Measurements from ENCODE around the gene RAB28. TPM values are rescaled to one million over a fixed set of nuclear protein-coding genes. Genes with fewer than 3 reads are reported as not detected.

RAB28 gene
- total RNA-seq, 2 experiments from 2014 or later, result 23.0 to 30.8 TPM

DNA sequence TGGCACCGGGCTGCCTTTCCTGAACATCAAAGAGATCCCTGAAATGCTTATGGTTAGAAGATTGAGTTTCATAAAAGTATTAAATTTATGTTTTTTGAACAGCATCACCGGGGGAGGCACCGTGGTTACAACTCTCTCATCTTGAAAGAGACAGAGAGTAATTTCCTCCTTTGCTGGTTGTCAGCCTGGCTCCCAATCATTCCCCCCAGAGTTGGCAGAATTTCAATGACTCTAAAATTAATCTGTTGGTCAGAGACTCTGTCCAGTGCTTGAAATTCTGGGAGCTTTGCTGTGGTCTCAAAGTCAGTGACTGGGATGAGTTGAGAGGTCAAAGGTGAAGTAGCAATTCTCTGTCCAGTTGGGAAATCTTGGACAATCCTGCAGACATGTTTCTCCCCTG, 135.9 kb downstream of the RAB28 start:
- CTCF ChIA-PET (ENCODE audit: unreplicated experiment), result no interaction called here
- Histone ChIP-seq H3K9me2 (ENCODE audit: insufficient read depth, low read length) (no peaks in the 10 kb centered on the region), H3K9me3 (ENCODE audit: low read length) (no peaks in the 10 kb centered on the region), H3K36me3 (ENCODE audit: insufficient read depth, low read length) (no peaks in the 10 kb centered on the region), H3K27ac (ENCODE audit: low read depth, low read length, poor library complexity, severe bottlenecking) (no peak overlapping the region), H3K4me2 (ENCODE audit: low read length) (no peak overlapping the region), H3K79me2 (ENCODE audit: insufficient read depth, low read depth, low read length) (no peaks in the 10 kb centered on the region), H2AFZ (ENCODE audit: low read length) (no peak overlapping the region), H4K20me1 (ENCODE audit: insufficient read depth, low read length) (no peaks in the 10 kb centered on the region), H3K4me1 (ENCODE audit: insufficient read depth, low read length, poor library complexity, severe bottlenecking) (no peaks in the 10 kb centered on the region), H3K4me3 (ENCODE audit: low read depth, low read length, poor library complexity, severe bottlenecking) (no peak overlapping the region)
- intact Hi-C loops (cut with micrococcal nuclease; ENCODE audit: unreplicated experiment), result no loop called here
- DNase-seq (ENCODE audit: low spot score), result no peak
- TF ChIP-seq EZH2phosphoT487 (IDR thresholded peaks at IDR 0.05; ENCODE audit: borderline replicate concordance, low read depth, low read length) (no peak), CTCF (conservative IDR thresholded peaks at IDR 0.05; ENCODE audit: low read length) (no peak)
- POLR2A ChIA-PET, result no interaction called here
- BruUV-seq (replicated peaks), result no TSS peak

- ChIA-PET CTCF (ENCODE audit: unreplicated experiment) (no interaction called here), POLR2A (no interaction called here)
- no peaks in the 10 kb centered on the region for H3K36me3 ChIP-seq (ENCODE audit: insufficient read depth, low read length)
- H3K27ac ChIP-seq (ENCODE audit: low read depth, low read length, poor library complexity, severe bottlenecking), result no peak overlapping the region
- H3K4me2 ChIP-seq (ENCODE audit: low read length), result no peak overlapping the region
- no peaks in the 10 kb centered on the region for H3K9me3 ChIP-seq (ENCODE audit: low read length)
- intact Hi-C loops (cut with micrococcal nuclease; ENCODE audit: unreplicated experiment), result no loop called here
- H3K4me3 ChIP-seq (ENCODE audit: low read depth, low read length, poor library complexity, severe bottlenecking), result no peak overlapping the region
- no peak overlapping the region for H2AFZ ChIP-seq (ENCODE audit: low read length)
- H3K4me1 ChIP-seq (ENCODE audit: insufficient read depth, low read length, poor library complexity, severe bottlenecking), result no peaks in the 10 kb centered on the region
- BruUV-seq (replicated peaks), result no TSS peak
- no peak for DNase-seq (ENCODE audit: low spot score)
- no peaks in the 10 kb centered on the region for H3K9me2 ChIP-seq (ENCODE audit: insufficient read depth, low read length)
- H4K20me1 ChIP-seq (ENCODE audit: insufficient read depth, low read length), result no peaks in the 10 kb centered on the region
- TF ChIP-seq EZH2phosphoT487 (IDR thresholded peaks at IDR 0.05; ENCODE audit: borderline replicate concordance, low read depth, low read length) (no peak), CTCF (conservative IDR thresholded peaks at IDR 0.05; ENCODE audit: low read length) (no peak)
- no peaks in the 10 kb centered on the region for H3K79me2 ChIP-seq (ENCODE audit: insufficient read depth, low read depth, low read length)
These were observed 136.5 kb downstream of the RAB28 start for GRCh38 chr4:13347517-13348125.

GRCh38 chr4:13344216-13344615, 139.9 kb downstream of the RAB28 start:
- no peak overlapping the region for H3K4me2 ChIP-seq (ENCODE audit: low read length)
- DNase-seq (ENCODE audit: low spot score), result no peak
- no peak overlapping the region for H2AFZ ChIP-seq (ENCODE audit: low read length)
- CTCF ChIA-PET (ENCODE audit: unreplicated experiment), result no interaction called here
- H3K36me3 ChIP-seq (ENCODE audit: insufficient read depth, low read length), result no peaks in the 10 kb centered on the region
- no peaks in the 10 kb centered on the region for H4K20me1 ChIP-seq (ENCODE audit: insufficient read depth, low read length)
- no TSS peak for BruUV-seq (replicated peaks)
- POLR2A ChIA-PET, result no interaction called here
- H3K27ac ChIP-seq (ENCODE audit: low read depth, low read length, poor library complexity, severe bottlenecking), result no peak overlapping the region
- TF ChIP-seq CTCF (conservative IDR thresholded peaks at IDR 0.05; ENCODE audit: low read length) (no peak), EZH2phosphoT487 (IDR thresholded peaks at IDR 0.05; ENCODE audit: borderline replicate concordance, low read depth, low read length) (no peak)
- H3K4me1 ChIP-seq (ENCODE audit: insufficient read depth, low read length, poor library complexity, severe bottlenecking), result no peaks in the 10 kb centered on the region
- H3K4me3 ChIP-seq (ENCODE audit: low read depth, low read length, poor library complexity, severe bottlenecking), result no peak overlapping the region
- no peaks in the 10 kb centered on the region for H3K9me2 ChIP-seq (ENCODE audit: insufficient read depth, low read length)
- H3K79me2 ChIP-seq (ENCODE audit: insufficient read depth, low read depth, low read length), result no peaks in the 10 kb centered on the region
- intact Hi-C loops (cut with micrococcal nuclease; ENCODE audit: unreplicated experiment), result no loop called here
- H3K9me3 ChIP-seq (ENCODE audit: low read length), result no peaks in the 10 kb centered on the region
